Ovary (tissue), 3 donors: ENCODE results near the gene TXNRD3.

Experiments
- EP300 ChIP-seq: sonication (generic); formaldehyde crosslinking; IDR thresholded peaks from one replicate; pipeline ENCODE4 v1.6.1; 2017; ENCODE audit warnings: antibody characterized with exemption
- TF ChIP-seq, protein P1 (sequence below), 3 donors: fragments of 450-650 bp in 2 of 3; fragments of 200-600 bp in 1 of 3; IDR thresholded peaks; one replicate each; pipeline versions ENCODE4 v1.5.1 to v1.8.0; 2016 to 2022; ENCODE audit warnings: antibody characterized with exemption in 3 of 3, mild to moderate bottlenecking in 1 of 3
- donor health status: DM: no; HTN: no; CAD: no.

DNA sequence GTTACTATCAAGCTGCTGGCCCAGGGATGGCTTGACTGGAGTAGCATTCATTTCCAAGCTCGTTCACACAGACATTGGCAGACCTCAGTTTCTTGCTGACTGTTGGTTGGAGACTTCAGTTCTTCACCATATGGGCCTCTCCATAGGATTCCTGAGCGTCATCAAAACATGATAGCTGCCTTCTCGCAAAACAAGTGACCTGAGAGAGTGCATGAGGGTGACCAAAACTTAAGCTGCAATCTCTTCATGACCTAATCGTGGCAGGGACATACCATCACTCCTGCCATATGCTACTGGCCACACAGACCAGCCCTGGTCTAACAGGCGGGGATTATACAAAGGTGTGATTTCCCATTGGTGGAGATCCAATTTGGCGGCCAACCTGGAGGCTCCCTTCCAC is 50.2 kb downstream of the TXNRD3 start:
- TF ChIP-seq, protein P1, sequence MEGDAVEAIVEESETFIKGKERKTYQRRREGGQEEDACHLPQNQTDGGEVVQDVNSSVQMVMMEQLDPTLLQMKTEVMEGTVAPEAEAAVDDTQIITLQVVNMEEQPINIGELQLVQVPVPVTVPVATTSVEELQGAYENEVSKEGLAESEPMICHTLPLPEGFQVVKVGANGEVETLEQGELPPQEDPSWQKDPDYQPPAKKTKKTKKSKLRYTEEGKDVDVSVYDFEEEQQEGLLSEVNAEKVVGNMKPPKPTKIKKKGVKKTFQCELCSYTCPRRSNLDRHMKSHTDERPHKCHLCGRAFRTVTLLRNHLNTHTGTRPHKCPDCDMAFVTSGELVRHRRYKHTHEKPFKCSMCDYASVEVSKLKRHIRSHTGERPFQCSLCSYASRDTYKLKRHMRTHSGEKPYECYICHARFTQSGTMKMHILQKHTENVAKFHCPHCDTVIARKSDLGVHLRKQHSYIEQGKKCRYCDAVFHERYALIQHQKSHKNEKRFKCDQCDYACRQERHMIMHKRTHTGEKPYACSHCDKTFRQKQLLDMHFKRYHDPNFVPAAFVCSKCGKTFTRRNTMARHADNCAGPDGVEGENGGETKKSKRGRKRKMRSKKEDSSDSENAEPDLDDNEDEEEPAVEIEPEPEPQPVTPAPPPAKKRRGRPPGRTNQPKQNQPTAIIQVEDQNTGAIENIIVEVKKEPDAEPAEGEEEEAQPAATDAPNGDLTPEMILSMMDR (IDR thresholded peaks at IDR 0.05) = no peak
- TF ChIP-seq EP300 = no peak
